Thoracic aorta (tissue), 2 donors: ENCODE data around the gene TAAR8. TPM values are rescaled to one million over a fixed set of nuclear protein-coding genes. Genes with fewer than 3 reads are reported as not detected.
A peak's percentile ranks its signal among the peaks of the same experiment; 100 is the strongest.

Experiments
- ATAC-seq: fragments of 150-250 bp; one replicate; pipeline ENCODE4 v1.8.0; 2017; ENCODE audit warnings: low read depth; ENCODE audit not compliant: insufficient number of reproducible peaks, low FRiP score
- DNase-seq: peaks from one replicate; pipeline ENCODE4 v3.0.0-alpha.2; 2020; ENCODE audit warnings: low spot score
- H3K27ac ChIP-seq, 2 donors: fragments of 200-600 bp; sonication (generic); 1 replicate in 1 of 2; 2 replicates in 1 of 2; pipeline ENCODE4 v1.5.1; 2016; ENCODE audit warnings: mild to moderate bottlenecking in 2 of 2, moderate library complexity in 2 of 2
- H3K27me3 ChIP-seq: fragments of 200-600 bp; sonication (generic); replicated peaks from 2 replicates; pipeline ENCODE4 v1.6.0; 2016; ENCODE audit warnings: mild to moderate bottlenecking; ENCODE audit not compliant: insufficient read depth
- H3K36me3 ChIP-seq: fragments of 200-600 bp; sonication (generic); one replicate; pipeline ENCODE4 v1.5.1; 2016
- H3K4me1 ChIP-seq, 2 donors: fragments of 200-600 bp; sonication (generic); 1 replicate in 1 of 2; 2 replicates in 1 of 2; pipeline versions ENCODE4 v1.5.1 to v1.6.0; 2016; ENCODE audit warnings: low read depth in 2 of 2, mild to moderate bottlenecking in 1 of 2; ENCODE audit not compliant: control insufficient read depth in 1 of 2
- H3K4me3 ChIP-seq: fragments of 200-600 bp; sonication (generic); 2 replicates; pipeline ENCODE4 v1.5.1; 2016; ENCODE audit warnings: mild to moderate bottlenecking
- H3K9me3 ChIP-seq: fragments of 200-600 bp; sonication (generic); 2 replicates; pipeline ENCODE4 v1.5.1; 2016
- total RNA-seq, 2 donors: library from RNA; depleted of rRNA; stranded (reverse); fragments of >200 nt; gene quantifications; one replicate each; pipeline versions ENCODE4 v1.1.0 to v1.2.3, GENCODE V29; 2016
- TF ChIP-seq, protein P1 (sequence below): fragments of 200-600 bp; sonication (generic); IDR thresholded peaks from one replicate; pipeline ENCODE4 v1.5.1; 2019; ENCODE audit warnings: antibody characterized with exemption

TAAR8 gene
- total RNA-seq, 2 donors from 2014 or later: not detected

DNA sequence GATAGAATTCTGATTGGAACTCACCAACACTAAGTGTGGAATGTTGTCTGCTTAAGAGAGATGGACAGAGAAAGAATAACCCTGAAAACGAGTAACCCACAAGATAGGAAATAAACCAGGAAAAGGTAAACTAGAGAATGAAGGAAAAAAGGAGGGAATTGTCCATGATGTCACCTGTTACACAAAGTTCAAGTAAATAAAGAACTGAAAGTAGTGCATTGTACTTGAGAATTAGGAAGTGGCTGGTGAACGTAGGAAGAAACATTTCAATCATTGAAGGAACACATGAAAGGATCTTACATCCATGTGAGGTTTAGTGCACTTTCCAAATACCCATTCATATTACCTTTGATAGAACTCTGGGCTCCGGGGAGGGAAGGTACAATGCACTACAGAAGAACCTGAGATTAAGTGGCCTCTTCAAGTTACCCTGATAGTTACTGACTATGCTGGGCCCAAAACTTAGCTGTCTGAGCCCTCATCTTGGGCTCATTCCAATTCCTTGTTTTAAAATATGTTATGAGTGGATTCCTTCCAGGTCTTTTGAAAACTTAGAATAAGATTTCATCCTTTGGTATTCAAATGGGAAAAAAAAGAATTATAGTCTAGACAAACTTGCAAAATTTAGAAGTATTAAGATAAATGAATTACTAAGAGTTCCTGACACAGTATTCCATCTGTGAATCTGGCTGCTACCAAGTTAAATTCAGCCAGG, 38.5 kb upstream of the TAAR8 start:
- TF ChIP-seq, protein P1, sequence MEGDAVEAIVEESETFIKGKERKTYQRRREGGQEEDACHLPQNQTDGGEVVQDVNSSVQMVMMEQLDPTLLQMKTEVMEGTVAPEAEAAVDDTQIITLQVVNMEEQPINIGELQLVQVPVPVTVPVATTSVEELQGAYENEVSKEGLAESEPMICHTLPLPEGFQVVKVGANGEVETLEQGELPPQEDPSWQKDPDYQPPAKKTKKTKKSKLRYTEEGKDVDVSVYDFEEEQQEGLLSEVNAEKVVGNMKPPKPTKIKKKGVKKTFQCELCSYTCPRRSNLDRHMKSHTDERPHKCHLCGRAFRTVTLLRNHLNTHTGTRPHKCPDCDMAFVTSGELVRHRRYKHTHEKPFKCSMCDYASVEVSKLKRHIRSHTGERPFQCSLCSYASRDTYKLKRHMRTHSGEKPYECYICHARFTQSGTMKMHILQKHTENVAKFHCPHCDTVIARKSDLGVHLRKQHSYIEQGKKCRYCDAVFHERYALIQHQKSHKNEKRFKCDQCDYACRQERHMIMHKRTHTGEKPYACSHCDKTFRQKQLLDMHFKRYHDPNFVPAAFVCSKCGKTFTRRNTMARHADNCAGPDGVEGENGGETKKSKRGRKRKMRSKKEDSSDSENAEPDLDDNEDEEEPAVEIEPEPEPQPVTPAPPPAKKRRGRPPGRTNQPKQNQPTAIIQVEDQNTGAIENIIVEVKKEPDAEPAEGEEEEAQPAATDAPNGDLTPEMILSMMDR: no peak
- Histone ChIP-seq H3K4me3 (peak overlapping the region; percentile 90), H3K36me3 (no peaks in the 10 kb centered on the region), H3K27me3 (no peaks in the 10 kb centered on the region), H3K9me3 (no peaks in the 10 kb centered on the region), H3K4me1 (peaks cover 34 to 46% of the 10 kb centered on the region in 2 donors), H3K27ac (peak overlapping the region; percentile 73 to 75)
- no peak for ATAC-seq
- DNase-seq: no peak

DNA sequence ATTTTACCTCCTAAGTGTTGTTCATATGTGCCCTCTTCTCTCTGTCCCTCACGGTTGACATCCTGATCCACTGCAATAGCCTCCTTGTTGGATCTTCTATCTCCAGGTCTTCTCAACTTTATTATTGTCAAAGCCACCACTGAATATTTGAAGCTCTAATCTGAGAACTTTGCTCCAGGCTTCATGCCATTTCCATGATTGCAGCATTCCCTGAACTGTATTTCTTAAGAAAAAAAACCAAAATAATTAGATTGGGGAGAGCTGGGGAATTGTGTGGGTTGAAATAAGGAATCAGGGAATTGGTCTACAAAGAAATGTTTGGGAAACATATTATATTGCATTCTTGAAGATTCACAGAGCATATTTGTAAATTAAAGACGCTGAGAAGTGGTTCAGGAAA, 37.1 kb upstream of the TAAR8 start:
- peaks cover 26 to 37% of the 10 kb centered on the region in 2 donors for H3K4me1 ChIP-seq

GRCh38 chr6:132520953-132521352, 31.5 kb upstream of the TAAR8 start:
- Histone ChIP-seq H3K4me3 (no peak overlapping the region), H3K27ac (peak overlapping the region in 1 of 2 donors; percentile 19), H3K36me3 (no peaks in the 10 kb centered on the region), H3K4me1 (peaks cover 0 to 5% of the 10 kb centered on the region in 2 donors), H3K9me3 (no peaks in the 10 kb centered on the region), H3K27me3 (no peaks in the 10 kb centered on the region)
- ATAC-seq (no peak), DNase-seq (no peak)
- TF ChIP-seq, protein P1: no peak

More for the DNA sequence above, 37.1 kb upstream of the TAAR8 start:
- H3K27me3 ChIP-seq: no peaks in the 10 kb centered on the region
- ATAC-seq (no peak), DNase-seq (no peak)
- no peaks in the 10 kb centered on the region for H3K36me3 ChIP-seq
- H3K4me3 ChIP-seq: no peak overlapping the region
- peak overlapping the region; percentile 7 to 75 for H3K27ac ChIP-seq
- no peaks in the 10 kb centered on the region for H3K9me3 ChIP-seq
- TF ChIP-seq, protein P1: no peak

GRCh38 chr6:132524646-132525045, 27.8 kb upstream of the TAAR8 start:
- Histone ChIP-seq H3K27ac (no peak overlapping the region), H3K27me3 (no peaks in the 10 kb centered on the region), H3K4me3 (no peak overlapping the region), H3K9me3 (no peaks in the 10 kb centered on the region), H3K36me3 (no peaks in the 10 kb centered on the region), H3K4me1 (peaks cover 0 to 5% of the 10 kb centered on the region in 2 donors)
- no peak for ATAC-seq
- no peak for DNase-seq
- TF ChIP-seq, protein P1: no peak

DNA sequence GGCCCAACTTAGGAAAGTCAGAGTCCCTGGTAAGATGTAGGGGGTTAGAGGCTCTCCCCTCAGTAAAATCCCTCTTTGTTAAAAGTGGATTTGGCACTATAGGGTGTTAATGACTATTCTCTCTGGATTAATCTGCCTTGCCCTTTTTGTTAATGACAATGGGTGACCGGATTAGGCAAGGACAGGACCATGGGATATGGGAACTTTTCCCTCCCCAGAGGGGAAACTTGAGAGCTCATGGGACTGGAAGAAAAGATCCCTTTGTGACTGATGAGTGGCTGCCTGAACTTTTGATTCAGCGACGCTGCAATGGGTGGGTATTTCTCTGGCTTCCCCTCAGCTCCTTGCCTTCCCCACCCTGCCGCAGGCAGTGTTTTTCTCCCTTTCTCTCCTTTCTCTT, 26.6 kb upstream of the TAAR8 start:
- no peaks in the 10 kb centered on the region for H3K36me3 ChIP-seq
- no peak for ATAC-seq
- H3K27ac ChIP-seq: no peak overlapping the region
- H3K9me3 ChIP-seq: no peaks in the 10 kb centered on the region
- no peak for DNase-seq
- peaks cover 0 to 5% of the 10 kb centered on the region in 2 donors for H3K4me1 ChIP-seq
- no peak overlapping the region for H3K4me3 ChIP-seq
- no peaks in the 10 kb centered on the region for H3K27me3 ChIP-seq
- TF ChIP-seq, protein P1: no peak
